ENCODE results near the gene COL23A1. TPM values are rescaled to one million over a fixed set of nuclear protein-coding genes. Genes with fewer than 3 reads are reported as not detected.
A peak's percentile ranks its signal among the peaks of the same experiment; 100 is the strongest.

COL23A1 gene
- polyA plus RNA-seq, 1 donor from 2014 or later = 0.18 TPM

DNA sequence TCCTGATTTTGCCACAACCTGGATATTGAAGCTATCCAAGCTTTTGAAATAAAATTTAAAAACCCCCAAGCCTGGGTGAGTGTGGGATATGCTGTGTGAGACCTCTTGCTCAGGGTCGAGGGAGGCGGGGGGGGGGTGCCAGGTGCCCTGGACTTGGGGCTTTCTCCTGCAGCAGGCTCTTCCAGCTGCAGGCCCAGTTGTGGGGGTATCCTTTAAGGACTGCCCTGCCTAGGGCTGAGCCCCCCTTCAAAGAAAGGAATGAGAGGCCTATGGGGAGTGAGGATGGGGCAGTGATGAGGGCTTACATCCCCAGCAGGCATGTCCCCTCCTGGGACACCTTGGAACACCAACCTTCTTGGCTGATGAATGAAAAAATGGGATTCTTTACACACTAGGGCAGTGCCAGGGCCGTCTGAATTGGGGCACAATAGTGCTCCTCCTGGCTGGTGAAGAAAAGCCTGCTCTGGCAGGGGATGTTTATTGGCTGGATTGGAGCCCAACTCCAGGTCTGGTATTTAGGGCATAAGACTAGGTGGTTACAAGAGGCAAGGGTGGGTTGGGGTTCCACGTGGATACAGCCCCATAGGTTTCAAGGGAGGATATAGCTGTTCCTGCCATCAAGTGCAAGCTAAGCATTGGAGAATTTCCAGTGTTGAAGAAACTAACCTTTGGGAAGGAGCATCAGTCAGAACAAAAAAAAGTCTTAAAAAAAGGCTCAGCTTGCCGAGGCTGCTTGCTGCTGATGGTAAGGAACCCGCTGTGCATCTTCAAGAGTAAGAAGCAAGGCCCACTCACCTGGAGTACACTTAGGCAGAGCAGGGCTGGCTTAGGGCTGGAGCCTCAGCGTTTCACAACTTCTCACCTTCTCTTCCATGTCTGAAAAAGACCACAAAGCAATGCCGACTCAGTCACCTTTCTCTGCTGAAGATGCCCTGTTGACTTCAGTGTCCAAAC, 378.8 kb downstream of the COL23A1 start:
- peaks cover 3% of the 10 kb centered on the region for H3K36me3 Mint-ChIP-seq
- H3K4me1 Mint-ChIP-seq = peaks cover 7 to 19% (median 18%) of the 10 kb centered on the region in 3 donors
- H3K9me3 Mint-ChIP-seq = no peaks in the 10 kb centered on the region
- no peak overlapping the region for H3K4me3 Mint-ChIP-seq
- no peaks in the 10 kb centered on the region for H3K27me3 Mint-ChIP-seq
- H3K27ac Mint-ChIP-seq = peak overlapping the region; percentile 67 to 78 (median 71)

DNA sequence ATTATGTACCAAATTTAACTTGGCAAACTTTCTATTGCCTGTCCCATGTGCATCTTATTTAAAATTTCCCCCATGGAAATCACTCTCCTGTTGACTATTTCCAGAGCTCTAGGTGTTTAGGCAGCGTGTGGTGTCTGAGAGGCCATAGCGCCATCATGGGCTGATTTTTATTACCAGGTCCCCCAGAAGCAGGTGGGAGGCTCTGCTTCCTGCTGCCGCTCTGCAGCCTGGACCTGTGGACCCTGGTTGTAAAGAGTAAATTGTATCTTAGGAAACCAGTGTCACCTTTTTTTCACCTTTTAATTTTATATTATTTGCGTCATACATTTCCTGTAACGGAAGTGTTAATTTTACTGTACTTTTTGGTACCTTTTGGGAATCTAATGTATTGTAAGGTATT, 379.5 kb downstream of the COL23A1 start:
- Mint-ChIP-seq H3K36me3 (peaks cover 3% of the 10 kb centered on the region), H3K4me1 (peaks cover 9 to 21% (median 20%) of the 10 kb centered on the region in 3 donors), H3K9me3 (no peaks in the 10 kb centered on the region), H3K27ac (peak overlapping the region in 2 of 3 donors; percentile 67 to 71), H3K4me3 (no peak overlapping the region), H3K27me3 (no peaks in the 10 kb centered on the region)

DNA sequence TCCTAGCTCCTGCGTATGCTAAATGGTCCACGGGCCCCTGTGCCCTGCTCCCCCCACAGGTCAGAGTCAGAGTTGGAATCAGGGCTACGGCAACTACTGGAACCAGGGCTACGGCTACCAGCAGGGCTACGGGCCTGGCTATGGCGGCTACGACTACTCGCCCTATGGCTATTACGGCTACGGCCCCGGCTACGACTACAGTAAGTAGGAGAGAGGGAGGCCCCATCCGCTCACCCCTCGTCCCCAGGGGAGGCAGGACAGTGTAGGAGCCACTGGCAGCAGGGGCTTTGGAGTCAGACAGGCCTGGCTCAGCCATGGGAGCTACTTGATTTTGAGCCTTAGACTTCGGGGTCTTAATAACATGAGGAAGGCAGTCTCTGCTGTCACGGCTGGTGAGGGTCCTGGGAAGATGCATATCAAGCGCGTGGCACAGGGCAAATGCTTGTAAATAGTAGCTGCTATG, 380.1 kb downstream of the COL23A1 start:
- H3K27ac Mint-ChIP-seq = peak overlapping the region in 2 of 3 donors; percentile 71
- no peaks in the 10 kb centered on the region for H3K27me3 Mint-ChIP-seq
- no peaks in the 10 kb centered on the region for H3K9me3 Mint-ChIP-seq
- H3K4me3 Mint-ChIP-seq = no peak overlapping the region
- peaks cover 3% of the 10 kb centered on the region for H3K36me3 Mint-ChIP-seq
- H3K4me1 Mint-ChIP-seq = peaks cover 9 to 22% (median 21%) of the 10 kb centered on the region in 3 donors

DNA sequence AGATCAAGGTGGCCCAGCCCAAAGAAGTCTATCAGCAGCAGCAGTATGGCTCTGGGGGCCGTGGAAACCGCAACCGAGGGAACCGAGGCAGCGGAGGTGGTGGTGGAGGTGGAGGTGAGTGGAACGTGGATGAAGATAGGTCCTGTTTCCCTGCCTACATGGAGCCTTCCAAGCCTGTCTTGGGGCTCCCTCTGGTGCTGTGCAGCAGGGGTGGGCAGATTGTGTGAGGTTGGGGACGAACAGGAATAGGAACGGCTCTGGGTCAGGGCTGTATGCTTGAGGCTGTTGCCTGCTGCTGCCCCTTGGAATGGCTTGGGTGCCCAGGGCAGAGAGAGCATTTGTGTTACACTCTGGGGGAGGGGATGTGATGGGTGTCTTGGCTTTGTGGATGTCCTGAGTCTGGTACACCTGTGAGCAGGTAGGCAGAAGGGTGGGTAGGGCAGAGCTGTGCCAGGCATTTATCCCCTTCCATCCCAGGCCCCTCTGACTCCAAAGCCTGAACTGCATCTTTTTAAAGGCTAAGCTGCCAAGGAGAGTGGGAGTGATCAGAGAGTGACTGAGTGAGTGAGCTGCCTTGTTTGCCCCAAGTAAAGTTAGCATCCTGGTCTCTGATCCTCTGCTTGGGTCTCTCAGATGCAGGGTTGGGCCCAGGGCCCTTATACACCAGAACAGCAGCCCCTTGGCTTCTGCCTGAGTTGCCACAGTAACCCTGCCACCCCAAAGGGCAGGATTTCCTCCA, 380.7 kb downstream of the COL23A1 start:
- H3K4me1 Mint-ChIP-seq = peaks cover 9 to 20% (median 19%) of the 10 kb centered on the region in 3 donors
- peaks cover 3% of the 10 kb centered on the region for H3K36me3 Mint-ChIP-seq
- peak overlapping the region; percentile 4 to 71 (median 71) for H3K27ac Mint-ChIP-seq
- no peaks in the 10 kb centered on the region for H3K9me3 Mint-ChIP-seq
- H3K4me3 Mint-ChIP-seq = peak overlapping the region in 2 of 4 donors; percentile 12 to 82
- no peaks in the 10 kb centered on the region for H3K27me3 Mint-ChIP-seq

DNA sequence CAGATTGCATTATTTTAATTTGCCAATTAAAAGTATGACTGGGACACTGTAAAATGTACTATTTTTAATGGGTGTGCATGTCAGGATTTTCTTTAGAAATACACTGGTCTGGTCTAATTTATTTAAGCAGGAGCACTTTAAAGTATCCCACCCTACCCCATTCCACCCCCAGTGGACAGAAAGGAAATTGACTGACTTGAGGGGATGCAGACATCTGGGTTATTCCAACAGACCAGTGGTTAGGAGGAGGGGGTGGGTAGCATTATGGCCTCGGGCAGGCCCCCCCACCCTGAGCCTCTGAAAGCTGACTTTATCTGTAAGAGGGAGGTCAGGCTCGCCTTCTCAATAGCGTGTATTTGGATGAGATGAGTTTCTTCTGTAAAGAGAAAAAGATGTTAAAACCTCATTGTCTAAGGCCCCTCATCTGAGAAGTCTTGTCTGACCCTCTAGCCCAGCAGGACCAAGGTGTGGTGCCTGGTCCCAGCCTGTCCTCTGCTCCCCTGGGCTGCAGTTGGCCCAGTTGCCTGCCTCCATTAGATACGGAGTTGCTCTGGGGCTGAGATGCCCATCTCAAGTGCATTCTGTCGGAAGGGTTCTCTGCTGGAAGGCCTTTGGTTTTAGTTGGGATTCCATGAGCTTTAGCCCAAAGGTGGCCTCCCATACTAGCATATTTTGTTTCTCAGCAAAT, 381.5 kb downstream of the COL23A1 start:
- peaks cover 0 to 2% (median 0%) of the 10 kb centered on the region in 3 donors for H3K9me3 Mint-ChIP-seq
- H3K4me1 Mint-ChIP-seq = peaks cover 13 to 20% (median 19%) of the 10 kb centered on the region in 3 donors
- peaks cover 3% of the 10 kb centered on the region for H3K36me3 Mint-ChIP-seq
- peak overlapping the region in 2 of 3 donors; percentile 4 to 71 for H3K27ac Mint-ChIP-seq
- peak overlapping the region in 1 of 4 donors; percentile 88 for H3K4me3 Mint-ChIP-seq
- H3K27me3 Mint-ChIP-seq = no peaks in the 10 kb centered on the region

DNA sequence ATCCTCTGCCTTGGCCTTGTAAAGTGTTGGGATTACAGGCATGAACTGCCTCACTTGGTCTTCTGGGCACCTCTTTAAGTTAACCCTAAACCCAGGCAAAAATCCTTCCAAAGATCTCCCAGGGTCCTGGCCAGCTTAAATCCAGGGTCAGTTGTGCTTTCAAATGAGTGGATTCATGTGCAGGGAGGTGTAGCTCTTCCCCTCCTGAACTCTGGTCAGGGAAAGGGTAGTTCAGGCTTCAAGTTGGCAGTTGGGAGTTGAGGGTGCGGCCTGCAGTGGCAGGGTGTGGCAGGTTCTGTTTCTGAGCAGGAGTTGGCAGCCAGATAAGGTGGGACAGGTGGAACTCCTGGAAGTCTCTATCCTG, 382.3 kb downstream of the COL23A1 start:
- Mint-ChIP-seq H3K9me3 (peaks cover 0 to 2% (median 0%) of the 10 kb centered on the region in 3 donors), H3K36me3 (peaks cover 3% of the 10 kb centered on the region), H3K27me3 (no peaks in the 10 kb centered on the region), H3K27ac (peak overlapping the region in 2 of 3 donors; percentile 81 to 83), H3K4me3 (peak overlapping the region in 2 of 4 donors; percentile 24 to 88), H3K4me1 (peaks cover 13 to 19% (median 16%) of the 10 kb centered on the region in 3 donors)

DNA sequence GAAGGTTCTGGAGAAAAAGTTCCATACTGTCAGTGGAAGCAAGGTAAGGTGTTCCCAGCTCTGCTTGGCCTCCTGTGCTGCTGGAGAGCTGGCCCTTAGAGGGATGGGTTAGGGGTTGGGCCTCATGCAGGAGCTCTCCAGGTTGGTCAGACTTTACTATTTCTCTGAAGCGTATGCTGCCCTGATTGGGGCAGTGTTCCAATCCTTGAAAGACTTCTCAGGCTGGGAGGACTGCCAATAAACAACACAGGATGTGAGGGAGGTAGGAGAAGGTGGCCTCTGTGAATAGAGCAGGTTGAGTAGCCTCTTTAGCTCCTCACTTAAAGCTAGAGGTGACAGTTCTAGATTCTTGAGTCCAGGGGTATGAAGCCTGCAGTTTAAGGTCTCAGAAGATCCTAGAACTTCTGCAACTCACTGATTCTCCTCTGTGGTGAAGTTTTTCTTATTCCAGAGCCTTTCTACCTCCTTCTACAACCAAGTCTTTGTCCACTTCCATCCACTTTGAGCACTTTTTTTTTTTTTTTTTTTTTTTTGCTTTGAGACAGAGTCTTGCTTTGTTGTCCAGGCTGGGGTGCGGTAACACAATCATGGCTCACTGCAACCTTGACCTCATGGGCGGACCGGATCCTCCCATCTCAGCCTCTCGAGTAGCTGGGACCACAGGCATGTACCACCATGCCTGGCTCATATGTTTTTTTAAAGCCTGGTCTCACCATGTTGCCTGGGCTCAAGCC, 382.8 kb downstream of the COL23A1 start:
- Mint-ChIP-seq H3K27ac (peak overlapping the region in 2 of 3 donors; percentile 81 to 83), H3K4me1 (peaks cover 13 to 19% (median 16%) of the 10 kb centered on the region in 3 donors), H3K9me3 (peaks cover 0 to 2% (median 0%) of the 10 kb centered on the region in 3 donors), H3K27me3 (no peaks in the 10 kb centered on the region), H3K36me3 (peaks cover 3% of the 10 kb centered on the region), H3K4me3 (peak overlapping the region; percentile 12 to 88 (median 72))

DNA sequence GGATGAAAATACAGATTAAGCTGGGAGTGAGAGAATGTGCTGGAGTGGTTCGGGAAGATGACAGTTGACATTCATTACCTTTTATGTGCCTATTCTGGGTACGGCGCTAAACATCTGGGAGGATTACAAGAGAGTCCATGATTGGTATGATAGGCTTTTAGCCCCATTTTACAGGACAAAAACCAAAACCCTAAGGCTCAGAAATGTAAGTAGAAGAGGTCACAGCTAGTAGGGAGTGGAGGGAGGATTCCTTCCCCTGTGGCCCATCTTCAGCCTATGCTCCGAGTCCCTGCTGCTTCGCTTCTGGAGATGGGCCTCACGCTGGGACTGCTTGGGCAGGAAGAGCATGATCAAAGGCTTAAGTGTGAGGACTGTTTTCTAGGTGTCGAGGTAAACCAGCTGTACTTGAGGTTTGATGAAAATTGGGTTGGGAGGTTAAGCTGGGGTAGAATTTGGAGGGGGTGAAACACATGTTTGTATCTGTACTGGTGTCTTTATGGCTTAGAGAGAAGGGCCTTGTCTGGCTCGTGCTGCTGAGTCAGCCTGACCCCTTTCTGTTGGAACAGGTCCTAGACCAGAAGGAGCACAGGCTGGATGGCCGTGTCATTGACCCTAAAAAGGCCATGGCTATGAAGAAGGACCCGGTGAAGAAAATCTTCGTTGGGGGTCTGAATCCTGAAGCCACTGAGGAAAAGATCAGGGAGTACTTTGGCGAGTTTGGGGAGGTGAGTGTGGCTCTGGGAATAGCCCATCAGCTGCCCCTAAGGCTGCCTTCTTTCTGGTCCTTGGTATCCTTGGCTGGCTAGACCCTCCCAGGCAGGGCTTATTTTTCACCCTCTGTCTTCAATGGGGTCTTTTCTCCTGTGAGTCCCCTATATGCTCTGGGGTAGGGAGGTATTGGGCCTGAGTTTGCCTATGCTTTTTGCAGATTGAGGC, 383.8 kb downstream of the COL23A1 start:
- H3K36me3 Mint-ChIP-seq = peaks cover 3% of the 10 kb centered on the region
- H3K9me3 Mint-ChIP-seq = peaks cover 0 to 2% (median 0%) of the 10 kb centered on the region in 3 donors
- H3K4me1 Mint-ChIP-seq = peaks cover 13 to 19% (median 16%) of the 10 kb centered on the region in 3 donors
- H3K27me3 Mint-ChIP-seq = no peaks in the 10 kb centered on the region
- peak overlapping the region; percentile 81 to 92 (median 83) for H3K27ac Mint-ChIP-seq
- H3K4me3 Mint-ChIP-seq = peak overlapping the region; percentile 73 to 88 (median 84)

DNA sequence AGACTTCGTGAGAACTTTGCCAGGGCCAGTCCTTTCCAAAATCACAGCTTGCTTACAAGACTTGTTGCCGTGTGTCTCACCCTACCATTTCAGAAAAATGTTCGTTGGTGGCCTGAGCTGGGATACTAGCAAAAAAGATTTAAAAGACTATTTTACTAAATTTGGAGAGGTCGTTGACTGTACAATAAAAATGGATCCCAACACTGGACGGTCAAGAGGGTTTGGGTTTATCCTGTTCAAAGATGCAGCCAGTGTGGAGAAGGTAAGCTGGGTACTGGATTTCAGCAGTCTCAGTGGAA, 384.5 kb downstream of the COL23A1 start:
- Mint-ChIP-seq H3K9me3 (peaks cover 0 to 2% (median 0%) of the 10 kb centered on the region in 3 donors), H3K27me3 (no peaks in the 10 kb centered on the region), H3K4me3 (peak overlapping the region; percentile 73 to 88 (median 84)), H3K4me1 (peaks cover 13 to 19% (median 16%) of the 10 kb centered on the region in 3 donors), H3K36me3 (peaks cover 3% of the 10 kb centered on the region), H3K27ac (peak overlapping the region; percentile 81 to 92 (median 83))

DNA sequence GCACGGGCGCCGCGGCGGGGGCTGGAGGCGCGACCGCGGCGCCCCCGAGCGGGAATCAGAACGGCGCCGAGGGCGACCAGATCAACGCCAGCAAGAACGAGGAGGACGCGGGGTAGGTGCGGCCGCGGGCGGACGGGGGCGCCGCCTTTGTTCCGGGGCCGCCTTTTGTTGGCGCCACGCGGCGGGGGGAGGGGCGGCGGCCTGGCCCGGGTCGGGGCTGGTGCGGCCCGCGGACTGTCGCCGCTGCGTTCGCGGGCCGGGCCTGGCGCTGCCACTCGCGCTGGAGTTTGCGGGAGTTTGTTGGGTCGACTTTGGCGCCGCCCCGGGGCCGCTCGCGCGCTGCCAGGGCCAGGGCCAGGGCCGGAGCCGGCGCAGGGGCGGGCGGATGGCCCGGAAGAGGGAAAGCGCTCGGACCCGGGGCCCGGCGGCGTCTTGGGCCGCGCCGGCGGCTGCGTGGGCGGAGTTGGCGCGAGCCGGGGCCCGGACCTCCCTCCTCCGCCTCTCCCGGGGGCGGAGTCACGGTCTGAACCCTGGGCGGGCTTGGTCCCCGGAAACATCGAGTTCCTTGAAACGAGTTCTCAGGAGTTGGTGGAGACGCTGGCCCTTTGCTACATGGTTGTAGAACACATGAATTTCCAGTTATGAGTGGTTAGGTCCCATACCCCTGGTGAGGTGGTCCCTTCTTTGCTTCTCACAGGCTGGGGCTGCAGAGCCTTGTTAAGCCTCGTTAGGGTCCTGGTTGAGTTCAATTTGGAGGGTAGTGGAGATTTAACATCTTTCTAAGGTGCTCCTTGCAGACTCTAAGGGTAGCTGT, 385.1 kb downstream of the COL23A1 start:
- peak overlapping the region; percentile 79 to 100 (median 88) for H3K4me3 Mint-ChIP-seq
- H3K4me1 Mint-ChIP-seq = peaks cover 13 to 19% (median 16%) of the 10 kb centered on the region in 3 donors
- H3K36me3 Mint-ChIP-seq = peaks cover 3% of the 10 kb centered on the region
- H3K9me3 Mint-ChIP-seq = peaks cover 0 to 2% (median 0%) of the 10 kb centered on the region in 3 donors
- no peaks in the 10 kb centered on the region for H3K27me3 Mint-ChIP-seq
- H3K27ac Mint-ChIP-seq = peak overlapping the region; percentile 81 to 92 (median 83)

DNA sequence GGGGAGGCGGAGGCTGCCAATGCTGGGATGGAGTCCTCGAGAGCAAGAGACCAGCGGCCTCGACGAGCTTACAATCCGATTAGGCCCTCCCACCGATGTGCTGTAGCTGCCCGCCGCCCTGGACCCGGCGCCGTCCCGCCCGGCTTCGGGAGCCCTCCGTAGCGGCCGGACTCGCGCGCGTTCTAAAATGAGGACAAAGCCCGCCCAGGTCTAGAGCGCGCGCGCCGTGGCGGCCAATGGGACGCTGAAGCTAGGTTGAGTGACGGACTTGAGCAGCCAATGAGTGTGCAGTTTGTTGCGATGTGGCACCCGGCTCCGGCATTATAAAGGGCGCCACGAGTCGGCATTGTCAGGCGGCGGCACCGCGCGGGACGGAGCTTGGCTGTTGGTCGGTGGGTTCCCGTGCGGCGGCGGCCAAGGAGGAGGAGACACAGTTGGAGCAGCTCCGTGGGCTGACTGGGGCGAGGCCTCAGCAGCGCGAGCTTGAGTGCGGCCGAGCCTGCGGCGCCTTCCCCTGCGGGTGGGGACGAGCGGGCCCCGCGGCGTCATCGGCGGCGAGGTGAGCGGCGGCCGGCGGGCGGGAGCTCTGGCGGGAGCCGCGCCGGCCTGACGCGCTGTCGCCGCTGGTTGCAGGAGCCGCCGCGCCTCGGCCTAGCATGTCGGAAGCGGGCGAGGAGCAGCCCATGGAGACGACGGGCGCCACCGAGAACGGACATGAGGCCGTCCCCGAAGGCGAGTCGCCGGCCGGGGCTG, 385.8 kb downstream of the COL23A1 start, which contains the start of gene HNRNPAB:
TSS of gene HNRNPAB (plus strand) at position 352 of the 753 bp plus-strand sequence. CDS start at position 657, 305 bp downstream.
- Mint-ChIP-seq H3K4me1 (peaks cover 13 to 19% (median 16%) of the 10 kb centered on the region in 3 donors), H3K36me3 (peaks cover 3% of the 10 kb centered on the region)

More for the DNA sequence above, 385.8 kb downstream of the COL23A1 start, which contains the start of gene HNRNPAB:
- Mint-ChIP-seq H3K4me3 (peak within 1 kb of the TSS; percentile 95 to 100 (median 97)), H3K9me3 (peaks cover 0 to 2% (median 0%) of the 10 kb centered on the region in 3 donors), H3K27me3 (no peaks in the 10 kb centered on the region), H3K27ac (peak within 1 kb of the TSS; percentile 95 to 99 (median 99))

Measured in IgD-negative memory B cell (primary cell).